ENCODE data around the gene NUP98.

GRCh38 chr11:3838504-3838903, 41.1 kb upstream of the NUP98 start:
- no peak for TF ChIP-seq CTCF (IDR thresholded peaks at IDR 0.05; ENCODE audit: poor library complexity)
- TF ChIP-seq EZH2 (IDR thresholded peaks at IDR 0.05; ENCODE audit: borderline replicate concordance): no peak
